Choroid plexus epithelial cell (primary cell): ENCODE results near the gene RCL1.
"Not testable (repeated sequence)": the region's sequence is repeated elsewhere in the genome, so short reads cannot be mapped to it uniquely, and the experiment has no call there.

Experiments
- DNase-seq: peaks from one replicate; pipeline ENCODE4 v3.0.0-alpha.2; 2010; ENCODE audit warnings: low read depth
- H3K4me3 ChIP-seq: 2 replicates; pipeline ENCODE4 v1.5.1; 2011; ENCODE audit warnings: low read depth, mild to moderate bottlenecking, control low read depth, low read length, moderate library complexity
- TF ChIP-seq, protein P1 (sequence below): conservative IDR thresholded peaks from 2 replicates; pipeline ENCODE4 v1.5.1; 2011; ENCODE audit warnings: low read depth, mild to moderate bottlenecking, control low read depth, inconsistent platforms, low read length, moderate library complexity

RCL1 gene

DNA sequence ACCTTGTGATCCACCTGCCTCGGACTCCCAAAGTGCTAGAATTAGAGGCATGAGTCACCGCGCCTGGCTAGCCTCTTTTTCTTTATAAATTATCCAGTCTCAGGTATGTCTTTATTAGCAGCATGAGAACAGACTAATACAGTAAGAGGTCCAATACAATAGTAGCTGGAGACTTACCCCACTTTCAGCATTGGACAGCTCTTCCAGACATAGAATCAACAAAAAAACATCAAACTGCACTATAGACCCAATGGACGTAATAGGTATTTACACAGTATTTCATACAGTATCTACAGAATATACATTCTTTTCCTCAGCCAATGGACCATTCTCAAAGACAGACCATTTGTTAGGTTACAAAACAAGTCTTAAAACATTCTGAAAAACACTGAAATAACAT is 6.1 kb upstream of the RCL1 start:
- H3K4me3 ChIP-seq: no peak overlapping the region
- TF ChIP-seq, protein P1, sequence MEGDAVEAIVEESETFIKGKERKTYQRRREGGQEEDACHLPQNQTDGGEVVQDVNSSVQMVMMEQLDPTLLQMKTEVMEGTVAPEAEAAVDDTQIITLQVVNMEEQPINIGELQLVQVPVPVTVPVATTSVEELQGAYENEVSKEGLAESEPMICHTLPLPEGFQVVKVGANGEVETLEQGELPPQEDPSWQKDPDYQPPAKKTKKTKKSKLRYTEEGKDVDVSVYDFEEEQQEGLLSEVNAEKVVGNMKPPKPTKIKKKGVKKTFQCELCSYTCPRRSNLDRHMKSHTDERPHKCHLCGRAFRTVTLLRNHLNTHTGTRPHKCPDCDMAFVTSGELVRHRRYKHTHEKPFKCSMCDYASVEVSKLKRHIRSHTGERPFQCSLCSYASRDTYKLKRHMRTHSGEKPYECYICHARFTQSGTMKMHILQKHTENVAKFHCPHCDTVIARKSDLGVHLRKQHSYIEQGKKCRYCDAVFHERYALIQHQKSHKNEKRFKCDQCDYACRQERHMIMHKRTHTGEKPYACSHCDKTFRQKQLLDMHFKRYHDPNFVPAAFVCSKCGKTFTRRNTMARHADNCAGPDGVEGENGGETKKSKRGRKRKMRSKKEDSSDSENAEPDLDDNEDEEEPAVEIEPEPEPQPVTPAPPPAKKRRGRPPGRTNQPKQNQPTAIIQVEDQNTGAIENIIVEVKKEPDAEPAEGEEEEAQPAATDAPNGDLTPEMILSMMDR: no peak
- DNase-seq: no peak

- TF ChIP-seq, protein P1: no peak
- no peak overlapping the region for H3K4me3 ChIP-seq
- no peak for DNase-seq
These were observed 4.9 kb upstream of the RCL1 start for GRCh38 chr9:4787876-4788275.

- DNase-seq: no peak
- no peak overlapping the region for H3K4me3 ChIP-seq
- TF ChIP-seq, protein P1: no peak
These were observed 4.0 kb upstream of the RCL1 start for GRCh38 chr9:4788703-4789102.

DNA sequence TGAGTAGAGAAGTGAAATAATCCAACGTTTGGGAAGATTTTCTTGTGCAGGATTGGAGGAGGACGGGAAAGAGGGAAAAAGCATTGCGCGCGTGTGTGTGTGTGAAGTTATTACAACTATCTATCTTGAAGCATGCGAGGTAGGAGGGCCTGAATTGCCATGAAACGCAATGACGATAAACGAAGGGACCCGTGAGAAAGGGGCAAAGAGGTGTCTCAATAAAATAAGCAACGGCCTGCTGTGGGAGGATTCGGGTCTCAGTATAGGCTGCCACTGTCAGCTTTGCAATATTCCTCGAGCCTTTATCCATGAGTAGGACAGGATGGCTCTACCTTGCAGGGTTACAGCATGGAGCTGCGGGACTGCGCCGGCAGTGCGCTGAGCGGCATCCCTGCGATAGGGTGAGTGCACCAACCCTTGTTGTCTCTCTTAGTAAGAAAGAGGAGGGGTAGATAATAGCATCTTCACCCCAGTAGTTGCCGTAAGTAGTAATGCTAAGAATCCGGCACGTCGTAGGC is 631 bp upstream of the RCL1 start:
- DNase-seq: no peak
- TF ChIP-seq, protein P1: no peak
- peak overlapping the region; percentile 61 for H3K4me3 ChIP-seq

- peak; percentile 49 for DNase-seq
- TF ChIP-seq, protein P1: no peak
- peak overlapping the region; percentile 92 for H3K4me3 ChIP-seq
These were observed 983 bp downstream of the RCL1 start for GRCh38 chr9:4793459-4794395.

DNA sequence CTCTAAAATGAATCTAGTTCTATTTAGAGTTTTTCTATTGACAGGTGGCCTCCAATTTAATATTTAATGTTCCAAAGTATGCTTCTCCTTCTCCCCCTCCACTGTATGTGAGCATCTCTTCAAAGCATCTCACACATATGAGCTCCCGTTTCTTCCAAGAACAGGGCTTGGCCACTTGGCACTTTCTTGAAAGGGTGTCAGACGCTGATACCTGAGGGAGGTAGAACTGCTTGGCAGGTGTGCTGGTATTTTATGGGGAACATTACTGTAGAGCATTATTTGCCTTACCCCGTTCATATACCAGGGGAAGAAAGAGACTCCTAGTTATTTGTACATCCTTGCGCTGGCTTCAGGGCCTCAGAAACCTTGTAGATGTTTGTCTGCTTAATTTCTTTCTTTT is 1.9 kb downstream of the RCL1 start:
- DNase-seq: no peak
- TF ChIP-seq, protein P1: no peak
- H3K4me3 ChIP-seq: no peak overlapping the region

GRCh38 chr9:4795108-4795507 is 2.4 kb downstream of the RCL1 start:
- H3K4me3 ChIP-seq, DNase-seq: not testable (repeated sequence)
